GM21786 (cell line): ENCODE results near the gene ALDH1L1.
"Not testable (repeated sequence)": the region's sequence is repeated elsewhere in the genome, so short reads cannot be mapped to it uniquely, and the experiment has no call there.

Experiments
- ATAC-seq: cut with Tn5 transposase; IDR thresholded peaks from one replicate; pipeline ENCODE4 v1.9.1; 2021; ENCODE audit not compliant: unreplicated experiment

Gene ALDH1L1

DNA sequence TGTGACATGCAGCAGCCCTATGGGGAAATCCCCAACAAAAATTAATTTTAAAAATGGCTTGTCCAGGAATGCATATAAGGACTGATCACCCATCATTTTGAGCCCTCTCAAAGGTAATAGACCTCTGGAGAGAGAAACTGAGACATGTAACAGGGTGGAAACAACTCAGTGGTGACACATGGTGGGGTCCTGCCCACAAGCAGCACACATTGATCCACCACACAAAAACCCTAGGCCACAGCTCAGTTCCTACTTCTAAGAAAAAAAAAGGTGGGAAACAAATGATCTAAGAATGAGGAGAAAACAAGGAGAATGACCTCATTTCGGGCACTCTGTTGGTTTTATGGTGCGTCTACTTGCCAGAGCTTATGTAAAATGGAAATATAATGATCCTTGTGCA, 94.5 kb downstream of the ALDH1L1 start:
- no peak for ATAC-seq

- ATAC-seq = no peak
These were observed 95.1 kb downstream of the ALDH1L1 start for GRCh38 chr3:126085276-126085675.

- no peak for ATAC-seq
These were observed 95.6 kb downstream of the ALDH1L1 start for GRCh38 chr3:126084768-126085180.

GRCh38 chr3:126083913-126084767, 96.2 kb downstream of the ALDH1L1 start, which contains the start of gene SLC41A3:
TSS of gene SLC41A3 (minus strand) at chr3:126084124. CDS start at chr3:126068219, 15,905 bp downstream.
- ATAC-seq = peak; percentile 94

DNA sequence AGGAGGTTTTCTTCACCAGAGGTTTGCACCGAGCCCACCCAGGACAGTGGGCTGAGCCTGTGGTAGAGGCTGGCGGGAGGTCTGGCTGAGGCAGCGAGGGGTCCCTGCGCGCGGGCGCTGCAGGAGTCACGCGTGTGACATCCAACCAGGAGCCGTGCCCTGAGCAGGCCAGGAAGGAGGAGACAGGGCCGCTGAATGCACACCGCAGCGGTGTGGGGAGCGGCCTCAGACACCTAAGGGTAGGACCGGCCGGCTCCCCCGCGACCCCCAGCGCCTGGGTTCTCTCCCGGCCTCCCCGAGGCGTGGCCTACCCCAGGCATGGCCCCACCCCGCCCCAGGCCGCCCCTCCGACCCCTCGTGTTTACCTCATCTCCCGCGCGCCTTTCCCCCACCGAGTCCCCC, 96.9 kb downstream of the ALDH1L1 start:
- peak; percentile 37 for ATAC-seq

DNA sequence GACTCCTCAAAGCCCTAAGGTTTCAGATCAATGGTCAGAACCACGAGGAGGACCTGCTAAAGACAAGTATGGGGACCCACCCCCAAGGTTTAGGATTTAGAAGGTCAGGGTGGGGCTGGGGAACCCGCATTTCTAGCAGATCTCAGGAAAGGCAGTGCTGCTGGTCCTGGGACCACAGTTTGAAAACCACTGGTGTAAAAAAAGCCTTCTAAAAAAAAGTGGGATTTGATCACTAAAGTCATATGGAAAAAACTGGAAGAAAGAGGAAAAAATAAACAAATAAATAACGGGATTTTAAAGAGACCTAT, 97.3 kb downstream of the ALDH1L1 start:
- no peak for ATAC-seq

DNA sequence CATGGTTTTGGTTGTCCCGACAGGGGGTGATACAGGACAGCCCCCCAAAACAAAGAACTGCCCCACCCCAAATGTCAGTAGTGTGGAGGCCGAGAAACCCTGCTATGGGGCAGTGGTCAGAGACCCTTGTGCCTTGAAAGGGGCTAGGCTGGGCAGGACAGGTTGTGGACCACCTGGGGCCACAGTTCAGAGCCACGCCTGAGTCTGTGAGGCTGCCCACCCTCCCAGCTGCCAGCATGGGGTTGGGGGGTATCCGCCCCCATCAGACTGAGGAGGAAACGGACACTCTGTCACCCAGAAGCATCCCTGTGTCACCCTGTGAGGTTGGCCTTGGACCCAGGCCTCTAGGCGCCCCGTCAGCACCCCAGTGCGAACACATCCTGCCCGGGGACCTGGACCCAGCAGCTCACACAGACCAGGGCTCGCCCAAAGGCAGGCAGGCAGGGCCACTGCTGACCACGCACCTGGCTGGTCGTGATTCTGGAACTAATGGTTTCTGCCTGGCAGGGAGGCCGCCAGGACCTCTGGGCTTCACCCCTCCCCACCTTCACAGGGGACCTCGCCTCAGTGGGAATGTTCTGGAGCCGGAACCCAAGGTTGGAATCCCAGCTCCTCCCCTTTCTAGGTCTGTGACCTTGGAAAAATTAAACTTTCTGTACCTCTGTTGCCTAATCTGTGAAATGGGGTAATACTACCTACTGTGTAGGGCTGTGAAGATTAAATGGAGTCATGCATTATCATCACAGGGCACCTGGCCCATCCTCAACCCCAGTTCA, 97.8 kb downstream of the ALDH1L1 start:
- ATAC-seq = no peak

GRCh38 chr3:126081618-126082361, 98.6 kb downstream of the ALDH1L1 start:
- ATAC-seq = no peak

DNA sequence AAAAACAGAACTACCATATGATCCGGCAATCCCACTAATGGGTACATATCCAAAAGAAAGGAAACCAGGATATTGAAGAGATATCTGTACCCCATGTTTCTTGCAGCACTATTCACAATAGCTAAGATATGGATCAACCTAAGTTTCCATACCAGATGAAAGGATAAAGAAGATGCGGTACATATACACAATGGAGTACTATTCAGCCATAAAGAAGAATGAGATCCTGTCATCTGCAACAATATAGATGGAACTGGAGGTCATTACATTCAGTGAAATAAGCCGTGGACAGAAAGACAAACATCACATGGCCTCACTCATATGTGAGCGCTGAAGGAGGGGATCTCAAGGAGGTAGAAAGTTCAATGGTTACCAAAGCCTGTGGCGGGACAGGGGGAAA, 99.4 kb downstream of the ALDH1L1 start:
- ATAC-seq = no peak

DNA sequence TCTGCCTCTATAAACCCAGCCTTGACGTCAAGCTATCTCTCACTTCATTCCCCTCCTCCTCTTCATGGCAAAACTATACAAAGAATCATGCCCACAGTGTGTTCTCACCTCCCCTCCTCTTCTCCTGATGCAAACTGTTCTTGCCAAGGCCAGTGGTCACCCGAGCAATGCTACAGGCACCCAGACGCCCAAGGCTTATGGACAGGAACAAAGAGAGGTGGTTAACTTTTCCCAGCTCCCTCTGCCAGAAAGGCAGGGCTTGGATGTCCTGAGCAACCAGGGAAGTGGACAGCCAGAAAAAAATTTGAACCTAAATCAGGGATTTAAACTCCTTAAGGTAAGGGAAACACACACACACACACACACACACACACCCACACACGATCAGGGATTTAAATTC, 101.5 kb downstream of the ALDH1L1 start:
- no peak for ATAC-seq

- ATAC-seq = no peak
These were observed 102.6 kb downstream of the ALDH1L1 start for GRCh38 chr3:126077754-126078153.

GRCh38 chr3:126076140-126076539, 104.2 kb downstream of the ALDH1L1 start:
- no peak for ATAC-seq

- no peak for ATAC-seq
These were observed 110.2 kb downstream of the ALDH1L1 start for GRCh38 chr3:126070146-126070545.

- ATAC-seq = no peak
These were observed 112.4 kb downstream of the ALDH1L1 start for GRCh38 chr3:126067959-126068358.

GRCh38 chr3:126066676-126067075, 113.7 kb downstream of the ALDH1L1 start:
- ATAC-seq = not testable (repeated sequence)

DNA sequence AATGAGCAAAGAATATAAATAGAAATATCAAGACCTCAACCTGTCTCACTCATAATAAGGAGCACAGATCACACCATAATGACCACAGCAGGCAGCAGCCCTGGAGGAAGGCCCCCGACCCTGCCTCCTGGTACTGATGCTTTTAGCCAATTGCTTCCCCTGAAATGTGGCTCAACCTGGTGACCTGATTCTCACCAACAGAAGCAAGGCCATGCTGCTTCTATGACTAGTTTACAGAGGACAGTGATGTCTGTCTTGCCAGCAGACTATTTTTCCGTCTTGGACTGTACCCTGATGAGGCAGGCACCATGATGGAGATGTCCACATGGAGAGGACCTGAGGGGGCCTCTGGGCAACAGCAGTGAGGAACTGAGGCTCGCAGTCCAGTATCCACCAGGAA, 114.5 kb downstream of the ALDH1L1 start:
- ATAC-seq = no peak

DNA sequence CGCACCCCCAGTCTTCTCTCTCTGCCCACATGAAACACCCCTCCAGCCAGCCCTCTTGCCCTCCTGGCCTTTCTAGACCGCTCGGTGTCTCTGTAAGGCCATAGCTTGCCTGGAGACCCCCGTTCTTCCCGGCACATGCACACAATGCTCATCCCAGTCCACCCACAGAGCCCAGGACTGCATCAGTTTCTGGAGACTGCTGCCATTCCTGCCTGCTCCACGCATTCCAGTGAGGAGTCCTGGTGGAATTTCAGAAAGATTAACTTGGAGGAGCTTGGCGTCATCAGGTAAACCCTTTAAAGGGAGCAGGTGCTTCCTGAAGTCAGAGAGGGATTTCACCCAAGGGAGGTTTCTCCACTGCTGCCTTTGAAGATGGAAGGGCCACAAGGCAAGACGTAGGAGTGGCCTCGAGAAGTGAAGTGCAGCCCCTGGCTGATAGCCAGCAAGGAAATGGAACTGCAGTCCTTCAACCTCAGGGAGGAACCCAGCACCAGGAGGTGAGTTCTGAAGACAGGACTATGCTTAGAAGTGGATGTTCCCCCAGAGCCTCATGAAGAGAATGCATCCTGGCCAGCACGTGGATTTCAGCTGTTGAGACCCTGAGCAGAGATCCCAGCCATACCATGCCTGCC, 115.6 kb downstream of the ALDH1L1 start:
- no peak for ATAC-seq

DNA sequence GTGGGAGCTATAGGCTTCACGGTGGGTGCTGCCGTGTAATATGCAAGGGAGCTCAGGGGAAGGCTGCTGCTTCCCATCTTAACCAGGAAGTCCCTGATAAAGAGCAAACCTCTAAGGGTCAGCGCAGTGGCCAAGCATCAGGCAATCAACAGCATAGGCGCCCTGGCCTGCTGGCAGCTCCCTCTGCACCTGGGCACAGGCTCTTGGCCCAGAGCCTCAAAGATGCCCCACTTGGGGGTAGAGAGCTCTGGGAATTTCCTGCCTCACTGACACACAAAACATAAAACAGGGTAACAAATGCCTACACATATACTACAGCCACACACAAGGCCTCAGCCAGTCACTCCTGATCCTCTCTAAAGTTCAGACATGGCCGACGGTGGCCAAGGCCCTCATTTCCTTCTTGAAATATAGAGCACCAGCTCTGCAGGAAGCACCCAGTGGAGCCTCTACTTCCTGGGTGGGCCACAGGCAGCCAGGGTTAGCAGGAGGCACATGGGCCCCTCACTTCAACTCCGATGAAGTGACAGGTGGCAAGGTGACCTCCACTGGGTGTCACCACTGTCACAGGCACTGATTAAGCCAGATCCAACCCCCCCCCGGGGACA, 116.9 kb downstream of the ALDH1L1 start:
- ATAC-seq = no peak

DNA sequence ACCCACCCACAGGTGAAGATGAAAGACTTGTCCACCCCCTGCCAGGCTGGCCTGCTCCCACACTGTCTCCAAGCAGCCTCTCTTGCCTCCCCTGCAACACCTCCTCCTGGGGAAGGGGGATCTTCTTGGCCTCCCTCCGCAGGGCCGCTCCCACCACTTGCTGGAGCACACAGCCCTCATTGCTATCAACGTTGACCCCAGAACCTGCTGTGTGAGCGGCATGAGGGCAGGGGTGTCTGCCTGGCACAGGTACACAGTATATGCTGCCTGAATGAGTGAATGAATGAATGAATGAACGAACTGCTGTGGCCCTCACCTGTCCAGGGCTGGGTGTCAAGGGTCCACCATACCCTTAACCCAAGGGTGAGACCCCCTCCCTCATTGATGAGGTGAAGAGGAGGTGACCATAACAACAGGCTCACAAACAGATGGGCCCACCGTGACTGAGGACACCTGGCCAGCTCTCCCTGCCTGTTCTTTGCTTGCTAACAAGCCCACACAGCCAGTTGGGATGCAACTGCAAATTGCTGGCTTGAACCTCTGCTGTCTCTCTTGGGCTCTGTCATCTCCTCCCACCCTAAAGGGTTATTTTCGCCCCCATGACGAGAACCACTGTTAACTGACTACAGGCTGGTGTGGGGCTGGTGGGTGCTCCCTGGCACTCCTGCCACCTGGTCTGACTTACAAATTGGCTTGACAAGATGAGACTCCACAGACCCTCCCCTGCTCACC, 118.9 kb downstream of the ALDH1L1 start:
- ATAC-seq = no peak

DNA sequence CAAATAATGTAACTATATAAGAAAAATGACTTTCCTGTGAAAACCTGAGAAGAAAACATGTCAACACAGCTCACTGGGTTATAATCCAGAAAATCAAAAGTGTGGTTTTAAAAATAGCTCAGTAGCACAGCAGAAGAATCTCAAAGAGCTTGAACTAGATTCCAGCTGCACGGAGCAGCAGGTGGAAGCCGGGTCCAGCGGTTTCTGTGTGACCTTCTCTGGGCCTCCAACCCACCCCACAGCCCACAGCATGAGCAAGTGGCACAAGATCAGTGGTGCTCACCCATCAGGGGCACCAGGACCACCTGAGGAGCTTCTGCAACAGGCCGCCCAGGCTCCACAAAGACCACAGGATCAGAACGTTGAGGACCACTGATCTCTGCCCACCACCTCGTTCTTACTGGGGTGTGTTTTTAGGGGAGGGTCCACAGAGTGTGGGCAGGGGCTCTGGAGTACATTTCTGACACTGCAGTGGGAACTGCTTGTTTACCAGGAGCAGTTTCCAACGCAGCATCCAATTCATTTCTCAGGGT, 119.7 kb downstream of the ALDH1L1 start:
- ATAC-seq = no peak
